ENCODE measurements around the gene PCDHGA3.
"Not testable (repeated sequence)": the region's sequence is repeated elsewhere in the genome, so short reads cannot be mapped to it uniquely, and the experiment has no call there.

GRCh38 chr5:141346017-141346416, 2.4 kb downstream of the PCDHGA3 start:
- TF ChIP-seq, protein P1, sequence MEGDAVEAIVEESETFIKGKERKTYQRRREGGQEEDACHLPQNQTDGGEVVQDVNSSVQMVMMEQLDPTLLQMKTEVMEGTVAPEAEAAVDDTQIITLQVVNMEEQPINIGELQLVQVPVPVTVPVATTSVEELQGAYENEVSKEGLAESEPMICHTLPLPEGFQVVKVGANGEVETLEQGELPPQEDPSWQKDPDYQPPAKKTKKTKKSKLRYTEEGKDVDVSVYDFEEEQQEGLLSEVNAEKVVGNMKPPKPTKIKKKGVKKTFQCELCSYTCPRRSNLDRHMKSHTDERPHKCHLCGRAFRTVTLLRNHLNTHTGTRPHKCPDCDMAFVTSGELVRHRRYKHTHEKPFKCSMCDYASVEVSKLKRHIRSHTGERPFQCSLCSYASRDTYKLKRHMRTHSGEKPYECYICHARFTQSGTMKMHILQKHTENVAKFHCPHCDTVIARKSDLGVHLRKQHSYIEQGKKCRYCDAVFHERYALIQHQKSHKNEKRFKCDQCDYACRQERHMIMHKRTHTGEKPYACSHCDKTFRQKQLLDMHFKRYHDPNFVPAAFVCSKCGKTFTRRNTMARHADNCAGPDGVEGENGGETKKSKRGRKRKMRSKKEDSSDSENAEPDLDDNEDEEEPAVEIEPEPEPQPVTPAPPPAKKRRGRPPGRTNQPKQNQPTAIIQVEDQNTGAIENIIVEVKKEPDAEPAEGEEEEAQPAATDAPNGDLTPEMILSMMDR (IDR thresholded peaks at IDR 0.05): not testable (repeated sequence)
- TF ChIP-seq POLR2A (IDR thresholded peaks at IDR 0.05): not testable (repeated sequence)
